Osteoblast (primary cell): Measurements from ENCODE around the gene MORN4. TPM values are rescaled to one million over a fixed set of nuclear protein-coding genes. Genes with fewer than 3 reads are reported as not detected.

Experiments used
- DNase-seq: peaks from one replicate; pipeline ENCODE4 v3.0.0; 2011; ENCODE audit warnings: low spot score, mixed read lengths; ENCODE audit not compliant: insufficient read length; ENCODE audit errors: missing footprints
- H2AFZ ChIP-seq: 2 replicates; pipeline ENCODE4 v1.6.0; 2011; ENCODE audit warnings: mild to moderate bottlenecking, low read length
- H3K27ac ChIP-seq: 2 replicates; pipeline ENCODE4 v1.5.1; 2011; ENCODE audit warnings: mild to moderate bottlenecking, low read depth, low read length, moderate library complexity
- H3K27me3 ChIP-seq: 2 replicates; pipeline ENCODE4 v1.6.0; 2012; ENCODE audit warnings: mild to moderate bottlenecking, control low read depth, inconsistent platforms, low read length, moderate library complexity; ENCODE audit not compliant: insufficient read depth
- H3K36me3 ChIP-seq: 2 replicates; pipeline ENCODE4 v1.5.1; 2011; ENCODE audit warnings: mild to moderate bottlenecking, low read length, control low read depth, moderate library complexity; ENCODE audit not compliant: insufficient read depth
- H3K4me1 ChIP-seq: 2 replicates; pipeline ENCODE4 v1.5.1; 2011; ENCODE audit warnings: mild to moderate bottlenecking, low read length, control low read depth, moderate library complexity; ENCODE audit not compliant: insufficient read depth
- H3K4me2 ChIP-seq: 2 replicates; pipeline ENCODE4 v1.6.0; 2011; ENCODE audit warnings: mild to moderate bottlenecking, low read length; ENCODE audit not compliant: insufficient read depth
- H3K4me3 ChIP-seq: fragments of 200-600 bp; sonication (generic); 3 replicates; pipeline ENCODE4 v1.5.1; 2012; ENCODE audit warnings: mild to moderate bottlenecking, low read length, inconsistent platforms; ENCODE audit not compliant: insufficient read depth
- H3K79me2 ChIP-seq: 2 replicates; pipeline ENCODE4 v1.6.0; 2012; ENCODE audit warnings: mild to moderate bottlenecking, low read length, control low read depth, inconsistent platforms; ENCODE audit not compliant: insufficient read depth
- H3K9me3 ChIP-seq: 2 replicates; pipeline ENCODE4 v1.5.1; 2011; ENCODE audit warnings: low read depth, low read length, control low read depth
- H4K20me1 ChIP-seq: 2 replicates; pipeline ENCODE4 v1.6.0; 2012; ENCODE audit warnings: mild to moderate bottlenecking, low read length, control low read depth; ENCODE audit not compliant: insufficient read depth
- total RNA-seq: library from RNA; depleted of rRNA; stranded (reverse); fragments of >200 nt; gene quantifications from 2 replicates; pipeline ENCODE4 v1.2.3, GENCODE V29; 2012
- TF ChIP-seq, protein P1 (sequence below): IDR thresholded peaks from 2 replicates; pipeline ENCODE4 v1.5.1; 2011; ENCODE audit warnings: mild to moderate bottlenecking, low read depth, low read length, moderate library complexity; ENCODE audit errors: extremely low read depth

MORN4 gene
- 4.0 and 7.7 TPM in 2 replicates for total RNA-seq

DNA sequence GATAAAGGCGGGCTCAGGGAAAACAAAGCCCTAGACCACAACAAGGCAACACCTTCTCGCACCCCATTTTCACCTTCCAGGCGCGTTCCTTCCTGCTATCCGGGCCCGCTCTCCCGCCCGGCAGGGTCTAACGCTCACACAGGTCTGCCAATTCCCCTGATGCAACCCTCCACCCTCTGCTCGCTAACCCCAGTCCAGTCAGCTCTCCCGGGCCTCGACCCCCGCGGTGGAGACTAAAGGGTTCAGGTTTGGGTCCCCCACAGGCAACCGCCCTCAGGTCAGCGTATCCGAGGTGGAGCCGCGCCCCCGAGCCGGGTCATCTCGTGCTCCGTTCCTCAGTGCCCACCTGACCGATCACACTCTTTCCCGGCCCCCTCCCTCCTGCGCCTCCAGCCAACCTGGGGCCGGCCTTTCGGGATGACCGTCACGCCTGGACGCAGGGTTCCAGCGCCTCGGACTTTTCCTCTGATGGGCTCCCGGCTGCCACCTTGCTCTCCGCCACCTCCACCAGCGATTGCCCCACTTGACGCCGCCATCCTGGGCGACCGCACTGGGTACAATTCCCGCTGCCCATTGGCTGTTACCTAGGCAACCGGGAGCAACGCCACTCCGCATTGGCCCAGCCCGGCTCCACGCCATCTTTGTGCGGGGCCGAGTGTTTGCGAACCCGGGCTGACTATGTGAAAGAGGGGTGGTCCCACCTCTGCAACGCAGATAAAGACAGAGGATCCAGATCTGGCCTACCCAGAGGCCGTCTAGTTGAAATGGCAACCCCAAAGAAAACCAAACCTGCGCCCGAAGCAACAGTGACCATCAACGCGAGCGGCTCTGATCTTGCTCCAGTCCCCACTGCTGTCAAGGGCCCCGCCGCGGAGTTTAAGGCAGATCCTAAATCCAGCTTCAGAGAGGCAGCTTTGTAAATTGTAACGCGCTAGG is at the start of gene MORN4:
Gene MORN4 (minus strand): TSS at position 552 of the 936 bp plus-strand sequence. CDS start 13,847 bp downstream, outside the sequence.
- H2AFZ ChIP-seq, result peak within 1 kb of the TSS; percentile 99
- peaks cover 20% of the 10 kb centered on the region for H3K79me2 ChIP-seq
- no peaks in the 10 kb centered on the region for H3K36me3 ChIP-seq
- H3K4me1 ChIP-seq, result peaks cover 4% of the 10 kb centered on the region
- peak within 1 kb of the TSS; percentile 98 for H3K4me3 ChIP-seq
- TF ChIP-seq, protein P1, sequence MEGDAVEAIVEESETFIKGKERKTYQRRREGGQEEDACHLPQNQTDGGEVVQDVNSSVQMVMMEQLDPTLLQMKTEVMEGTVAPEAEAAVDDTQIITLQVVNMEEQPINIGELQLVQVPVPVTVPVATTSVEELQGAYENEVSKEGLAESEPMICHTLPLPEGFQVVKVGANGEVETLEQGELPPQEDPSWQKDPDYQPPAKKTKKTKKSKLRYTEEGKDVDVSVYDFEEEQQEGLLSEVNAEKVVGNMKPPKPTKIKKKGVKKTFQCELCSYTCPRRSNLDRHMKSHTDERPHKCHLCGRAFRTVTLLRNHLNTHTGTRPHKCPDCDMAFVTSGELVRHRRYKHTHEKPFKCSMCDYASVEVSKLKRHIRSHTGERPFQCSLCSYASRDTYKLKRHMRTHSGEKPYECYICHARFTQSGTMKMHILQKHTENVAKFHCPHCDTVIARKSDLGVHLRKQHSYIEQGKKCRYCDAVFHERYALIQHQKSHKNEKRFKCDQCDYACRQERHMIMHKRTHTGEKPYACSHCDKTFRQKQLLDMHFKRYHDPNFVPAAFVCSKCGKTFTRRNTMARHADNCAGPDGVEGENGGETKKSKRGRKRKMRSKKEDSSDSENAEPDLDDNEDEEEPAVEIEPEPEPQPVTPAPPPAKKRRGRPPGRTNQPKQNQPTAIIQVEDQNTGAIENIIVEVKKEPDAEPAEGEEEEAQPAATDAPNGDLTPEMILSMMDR, result no peak
- peak; percentile 97 for DNase-seq
- no peaks in the 10 kb centered on the region for H3K27me3 ChIP-seq
- peak within 1 kb of the TSS; percentile 99 for H3K4me2 ChIP-seq
- H3K27ac ChIP-seq, result peak within 1 kb of the TSS; percentile 68
- H4K20me1 ChIP-seq, result peaks cover 4% of the 10 kb centered on the region
- H3K9me3 ChIP-seq, result no peaks in the 10 kb centered on the region

DNA sequence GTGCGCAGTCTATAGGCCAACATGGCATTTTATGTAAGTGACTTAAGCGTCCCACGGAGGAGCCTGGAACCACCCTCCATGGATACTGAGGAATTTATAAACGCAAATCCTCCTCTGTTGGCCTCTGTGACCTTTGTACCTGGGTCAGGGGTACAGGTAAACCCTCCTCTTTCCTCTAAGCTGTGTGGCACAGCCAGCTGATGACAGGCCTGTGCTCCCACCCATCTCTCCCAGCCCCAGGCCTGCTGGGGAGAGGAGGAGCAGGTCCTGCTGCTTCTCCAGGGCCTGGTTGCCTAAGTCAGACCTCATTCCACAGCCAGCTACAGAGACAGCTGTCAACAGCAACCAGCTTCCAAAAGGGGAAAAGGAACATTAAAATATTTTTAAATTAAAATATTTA is 48.7 kb upstream of the MORN4 start:
- Histone ChIP-seq H3K27me3 (no peaks in the 10 kb centered on the region), H4K20me1 (peaks cover 28% of the 10 kb centered on the region), H3K27ac (no peak overlapping the region), H2AFZ (no peak overlapping the region), H3K36me3 (peaks cover 19% of the 10 kb centered on the region), H3K79me2 (peaks cover 91% of the 10 kb centered on the region), H3K9me3 (no peaks in the 10 kb centered on the region), H3K4me2 (no peak overlapping the region), H3K4me1 (peaks cover 32% of the 10 kb centered on the region), H3K4me3 (no peak overlapping the region)
- TF ChIP-seq, protein P1, result no peak
- peak; percentile 53 for DNase-seq

DNA sequence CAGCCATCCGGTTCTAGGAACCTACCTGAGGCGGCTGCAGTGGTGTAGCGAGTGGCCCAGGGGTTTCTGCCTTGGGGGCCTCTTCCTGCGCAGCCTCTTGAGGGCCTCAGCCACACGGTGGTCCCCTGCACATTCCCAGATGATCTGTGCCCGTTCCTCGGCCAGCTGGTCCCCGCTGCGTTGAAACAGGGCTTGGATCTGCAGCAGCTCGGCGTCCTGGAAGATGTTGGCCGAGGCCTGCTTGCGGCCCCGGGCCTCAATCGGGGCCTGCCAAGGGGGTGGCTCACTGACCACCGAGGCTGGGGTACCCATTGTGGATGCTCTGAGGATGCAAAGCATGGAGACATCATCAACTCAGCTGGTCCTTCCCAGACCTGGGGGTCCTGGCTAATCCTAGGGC is 46.3 kb upstream of the MORN4 start:
- peaks cover 22% of the 10 kb centered on the region for H4K20me1 ChIP-seq
- H3K27me3 ChIP-seq, result no peaks in the 10 kb centered on the region
- no peak overlapping the region for H3K4me3 ChIP-seq
- H2AFZ ChIP-seq, result no peak overlapping the region
- H3K27ac ChIP-seq, result no peak overlapping the region
- no peaks in the 10 kb centered on the region for H3K9me3 ChIP-seq
- H3K4me1 ChIP-seq, result peaks cover 14% of the 10 kb centered on the region
- peaks cover 43% of the 10 kb centered on the region for H3K36me3 ChIP-seq
- H3K79me2 ChIP-seq, result peaks cover 70% of the 10 kb centered on the region
- DNase-seq, result no peak
- H3K4me2 ChIP-seq, result no peak overlapping the region
- TF ChIP-seq, protein P1, result no peak

DNA sequence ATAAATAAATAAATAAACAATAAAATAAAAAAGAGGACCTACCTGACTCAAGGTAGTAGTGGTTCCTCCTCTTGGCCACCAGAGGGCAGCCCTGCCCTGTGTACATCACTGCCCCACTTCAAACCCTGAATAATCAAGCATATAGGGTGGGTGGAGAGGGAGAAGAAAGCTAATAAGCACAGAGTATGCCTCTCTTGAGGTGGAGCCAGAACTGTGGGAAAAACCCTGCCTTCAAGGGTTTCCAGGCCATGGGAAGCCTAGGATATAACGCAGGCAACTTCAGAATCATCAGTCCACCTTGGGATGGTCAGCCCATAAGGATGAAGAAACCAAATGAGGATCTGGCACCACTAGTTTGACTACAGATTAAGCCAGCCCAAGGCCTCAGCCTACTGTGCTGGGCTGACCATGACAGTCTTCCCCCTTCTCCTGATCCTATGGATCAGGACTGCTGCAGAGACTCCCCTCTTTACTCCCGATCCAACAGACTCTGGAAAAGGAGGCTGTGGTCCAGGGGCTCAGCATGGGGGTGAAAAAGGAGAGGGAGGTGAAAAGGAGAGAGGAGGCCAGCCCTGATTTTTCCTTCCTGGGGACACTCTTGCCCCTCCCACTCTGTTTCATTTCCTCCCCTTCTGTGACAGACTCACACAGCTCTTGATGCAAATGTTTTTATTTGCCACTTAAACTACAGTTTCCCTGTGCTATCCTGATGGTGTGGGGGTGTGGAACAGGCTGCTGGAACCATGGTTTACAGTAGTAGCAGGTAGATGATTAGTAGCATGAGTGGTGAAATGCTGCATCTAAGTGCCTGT is 43.7 kb upstream of the MORN4 start:
- Histone ChIP-seq H3K4me3 (no peak overlapping the region), H4K20me1 (peaks cover 15% of the 10 kb centered on the region), H3K27me3 (no peaks in the 10 kb centered on the region), H3K36me3 (peaks cover 59% of the 10 kb centered on the region), H3K4me1 (no peaks in the 10 kb centered on the region), H3K9me3 (no peaks in the 10 kb centered on the region), H3K4me2 (no peak overlapping the region), H2AFZ (no peak overlapping the region), H3K79me2 (peaks cover 44% of the 10 kb centered on the region), H3K27ac (peak overlapping the region; percentile 5)
- TF ChIP-seq, protein P1, result peak; percentile 79
- peak; percentile 78 for DNase-seq
